Testis (tissue), 2 donors: ENCODE results near the gene SLC4A9.

Experiments used
- POLR2A ChIP-seq: fragments of 450-650 bp; IDR thresholded peaks from one replicate; pipeline ENCODE4 v1.6.1; 2017; ENCODE audit warnings: antibody characterized with exemption, mild to moderate bottlenecking, moderate library complexity
- TF ChIP-seq, protein P1 (sequence below), 3 experiments: fragments of 450-650 bp in 2 of 3; fragments of 200-600 bp in 1 of 3; sonication (generic) in 1 of 3; IDR thresholded peaks; one replicate each; pipeline ENCODE4 v1.5.1; 2016 to 2019; ENCODE audit warnings: antibody characterized with exemption in 3 of 3, mild to moderate bottlenecking in 2 of 3, moderate library complexity in 1 of 3

DNA sequence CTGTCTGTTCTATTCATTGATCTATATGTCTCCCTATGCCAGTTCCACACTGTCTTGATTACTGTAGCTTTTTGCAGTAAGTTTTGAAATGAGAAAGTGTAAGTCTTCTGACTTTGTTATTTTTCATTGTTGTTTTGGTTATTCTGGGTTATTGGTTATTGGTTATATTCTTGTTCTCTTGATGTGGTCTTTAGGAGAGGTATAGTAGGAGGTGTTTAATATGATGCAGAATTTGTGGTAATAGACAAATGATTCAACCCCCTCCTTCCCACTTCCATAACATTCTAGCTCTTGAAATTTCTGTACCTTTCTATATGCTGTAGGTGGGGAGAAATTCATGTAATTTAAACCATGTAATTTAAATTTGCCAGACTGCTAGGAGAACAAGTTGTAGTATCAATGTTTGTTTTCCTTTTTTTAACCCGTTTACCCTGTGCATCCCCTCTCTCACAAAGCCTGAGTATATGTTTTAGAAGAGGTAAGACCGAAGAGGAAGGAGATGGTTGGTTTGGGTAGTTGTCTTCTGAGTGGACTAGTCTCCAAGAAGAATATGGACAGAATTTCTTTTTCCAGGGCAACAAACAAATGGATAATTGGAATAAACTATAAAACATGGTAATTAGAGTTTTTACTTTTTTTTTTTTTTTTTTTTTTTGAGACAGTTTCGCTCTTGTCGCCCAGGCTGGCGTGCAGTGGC lies 60.8 kb downstream of the SLC4A9 start:
- TF ChIP-seq POLR2A, result no peak
- TF ChIP-seq, protein P1, sequence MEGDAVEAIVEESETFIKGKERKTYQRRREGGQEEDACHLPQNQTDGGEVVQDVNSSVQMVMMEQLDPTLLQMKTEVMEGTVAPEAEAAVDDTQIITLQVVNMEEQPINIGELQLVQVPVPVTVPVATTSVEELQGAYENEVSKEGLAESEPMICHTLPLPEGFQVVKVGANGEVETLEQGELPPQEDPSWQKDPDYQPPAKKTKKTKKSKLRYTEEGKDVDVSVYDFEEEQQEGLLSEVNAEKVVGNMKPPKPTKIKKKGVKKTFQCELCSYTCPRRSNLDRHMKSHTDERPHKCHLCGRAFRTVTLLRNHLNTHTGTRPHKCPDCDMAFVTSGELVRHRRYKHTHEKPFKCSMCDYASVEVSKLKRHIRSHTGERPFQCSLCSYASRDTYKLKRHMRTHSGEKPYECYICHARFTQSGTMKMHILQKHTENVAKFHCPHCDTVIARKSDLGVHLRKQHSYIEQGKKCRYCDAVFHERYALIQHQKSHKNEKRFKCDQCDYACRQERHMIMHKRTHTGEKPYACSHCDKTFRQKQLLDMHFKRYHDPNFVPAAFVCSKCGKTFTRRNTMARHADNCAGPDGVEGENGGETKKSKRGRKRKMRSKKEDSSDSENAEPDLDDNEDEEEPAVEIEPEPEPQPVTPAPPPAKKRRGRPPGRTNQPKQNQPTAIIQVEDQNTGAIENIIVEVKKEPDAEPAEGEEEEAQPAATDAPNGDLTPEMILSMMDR (IDR thresholded peaks at IDR 0.05), result no peak
